ENCODE data around the gene STEAP3. TPM values are rescaled to one million over a fixed set of nuclear protein-coding genes. Genes with fewer than 3 reads are reported as not detected.

STEAP3 gene
- total RNA-seq, 2 donors from 2014 or later: 4.4 to 7.9 TPM

- no peak for DNase-seq
- no peak for TF ChIP-seq CTCF (conservative IDR thresholded peaks at IDR 0.05)
- Histone ChIP-seq H3K4me1 (ENCODE audit: control insufficient read depth, insufficient read depth, low read length) (peaks cover 3% of the 10 kb centered on the region), H3K36me3 (ENCODE audit: control insufficient read depth, insufficient read depth, low read length) (no peaks in the 10 kb centered on the region), H3K27me3 (ENCODE audit: control insufficient read depth, insufficient read depth, low read length, poor library complexity, severe bottlenecking) (no peaks in the 10 kb centered on the region), H3K27ac (ENCODE audit: low read depth, low read length) (no peak overlapping the region), H3K9me3 (ENCODE audit: control insufficient read depth, low read length) (no peaks in the 10 kb centered on the region), H3K4me3 (ENCODE audit: low read length) (no peak overlapping the region), H3K9ac (ENCODE audit: extremely low read depth, low read length, poor library complexity, severe bottlenecking) (no peak overlapping the region)
- H3K27ac Mint-ChIP-seq: no peak overlapping the region
- no peaks in the 10 kb centered on the region for H3K27me3 Mint-ChIP-seq (ENCODE audit: insufficient read depth)
- no peaks in the 10 kb centered on the region for H3K36me3 Mint-ChIP-seq (ENCODE audit: low read depth)
- no peak overlapping the region for H3K4me3 Mint-ChIP-seq
- H3K9me3 Mint-ChIP-seq: no peaks in the 10 kb centered on the region
- WGBS, 2 experiments (ENCODE audit: insufficient coverage in 1 of 2, insufficient read length in 1 of 2): 94 to 98% methylated on average over 6 to 7 of the region's 7 CpGs
- peaks cover 14% of the 10 kb centered on the region for H3K4me1 Mint-ChIP-seq
Observed at GRCh38 chr2:119233326-119234020, 9.8 kb downstream of the STEAP3 start.

GRCh38 chr2:119234021-119235019 is 10.7 kb downstream of the STEAP3 start:
- peak; percentile 62 for TF ChIP-seq CTCF (conservative IDR thresholded peaks at IDR 0.05)
- Mint-ChIP-seq H3K36me3 (ENCODE audit: low read depth) (no peaks in the 10 kb centered on the region), H3K4me3 (no peak overlapping the region), H3K9me3 (no peaks in the 10 kb centered on the region), H3K27ac (no peak overlapping the region), H3K27me3 (ENCODE audit: insufficient read depth) (no peaks in the 10 kb centered on the region), H3K4me1 (peaks cover 13% of the 10 kb centered on the region)
- Histone ChIP-seq H3K27ac (ENCODE audit: low read depth, low read length) (no peak overlapping the region), H3K4me1 (ENCODE audit: control insufficient read depth, insufficient read depth, low read length) (peaks cover 3% of the 10 kb centered on the region), H3K4me3 (ENCODE audit: low read length) (no peak overlapping the region), H3K27me3 (ENCODE audit: control insufficient read depth, insufficient read depth, low read length, poor library complexity, severe bottlenecking) (no peaks in the 10 kb centered on the region), H3K9ac (ENCODE audit: extremely low read depth, low read length, poor library complexity, severe bottlenecking) (no peak overlapping the region), H3K9me3 (ENCODE audit: control insufficient read depth, low read length) (no peaks in the 10 kb centered on the region), H3K36me3 (ENCODE audit: control insufficient read depth, insufficient read depth, low read length) (no peaks in the 10 kb centered on the region)
- peak; percentile 87 for DNase-seq
- 75 to 79% methylated on average over 10 to 12 of the region's 13 CpGs for WGBS, 2 experiments (ENCODE audit: insufficient coverage in 1 of 2, insufficient read length in 1 of 2)

- TF ChIP-seq CTCF (conservative IDR thresholded peaks at IDR 0.05): no peak
- DNase-seq: no peak
- no peaks in the 10 kb centered on the region for H3K9me3 Mint-ChIP-seq
- no peak overlapping the region for H3K4me3 Mint-ChIP-seq
- no peak overlapping the region for H3K27ac ChIP-seq (ENCODE audit: low read depth, low read length)
- H3K27me3 ChIP-seq (ENCODE audit: control insufficient read depth, insufficient read depth, low read length, poor library complexity, severe bottlenecking): no peaks in the 10 kb centered on the region
- H3K27me3 Mint-ChIP-seq (ENCODE audit: insufficient read depth): no peaks in the 10 kb centered on the region
- H3K9ac ChIP-seq (ENCODE audit: extremely low read depth, low read length, poor library complexity, severe bottlenecking): no peak overlapping the region
- H3K9me3 ChIP-seq (ENCODE audit: control insufficient read depth, low read length): no peaks in the 10 kb centered on the region
- peaks cover 10% of the 10 kb centered on the region for H3K4me1 Mint-ChIP-seq
- H3K4me1 ChIP-seq (ENCODE audit: control insufficient read depth, insufficient read depth, low read length): peaks cover 5% of the 10 kb centered on the region
- no peak overlapping the region for H3K27ac Mint-ChIP-seq
- H3K36me3 Mint-ChIP-seq (ENCODE audit: low read depth): no peaks in the 10 kb centered on the region
- WGBS, 2 experiments (ENCODE audit: insufficient coverage in 1 of 2, insufficient read length in 1 of 2): 89 to 92% methylated on average over 1 of the region's 1 CpG
- H3K36me3 ChIP-seq (ENCODE audit: control insufficient read depth, insufficient read depth, low read length): no peaks in the 10 kb centered on the region
- no peak overlapping the region for H3K4me3 ChIP-seq (ENCODE audit: low read length)
Observed at GRCh38 chr2:119236796-119237195, 13.2 kb downstream of the STEAP3 start.
